Measurements from ENCODE around the gene ATP8B1.
"Not testable (repeated sequence)": the region's sequence is repeated elsewhere in the genome, so short reads cannot be mapped to it uniquely, and the experiment has no call there.

- TF ChIP-seq CTCF (IDR thresholded peaks at IDR 0.05; ENCODE audit: borderline replicate concordance, extremely low read depth, low read length, poor library complexity, severe bottlenecking); EZH2 (IDR thresholded peaks at IDR 0.05; ENCODE audit: borderline replicate concordance, low read depth, low read length, severe bottlenecking): not testable (repeated sequence)
Measured at GRCh38 chr18:57719211-57719935, 83.7 kb downstream of the ATP8B1 start.

Data from DND-41 (cell line).